Central memory CD8-positive, alpha-beta T cell (primary cell): ENCODE data around the gene DEUP1.

ENCODE experiments used
- ATAC-seq: fragments of 150-1000 bp; cut with Tn5 transposase; replicated peaks from 2 replicates; pipeline ENCODE4 v1.10.0; 2022; ENCODE audit warnings: mild to moderate bottlenecking, moderate FRiP score, moderate number of reproducible peaks; ENCODE audit not compliant: poor library complexity, severe bottlenecking; ENCODE audit errors: extremely low read depth
- DNase-seq, 2 donors: peaks; one replicate each; pipeline ENCODE4 v3.0.0; 2021; ENCODE audit warnings: low spot score in 2 of 2
- H3K27ac Mint-ChIP-seq: one replicate; pipeline ENCODE4 v1.8.0; 2022; ENCODE audit warnings: low read depth, mild to moderate bottlenecking, moderate library complexity, mixed read lengths
- H3K27me3 Mint-ChIP-seq: one replicate; pipeline ENCODE4 v1.8.0; 2022; ENCODE audit warnings: mixed read lengths
- H3K36me3 Mint-ChIP-seq: one replicate; pipeline ENCODE4 v1.8.0; 2022; ENCODE audit warnings: mild to moderate bottlenecking, moderate library complexity, mixed read lengths; ENCODE audit not compliant: insufficient read depth
- H3K4me1 Mint-ChIP-seq: one replicate; pipeline ENCODE4 v1.8.0; 2022; ENCODE audit warnings: mixed read lengths
- H3K4me3 Mint-ChIP-seq: one replicate; pipeline ENCODE4 v1.8.0; 2022; ENCODE audit warnings: mild to moderate bottlenecking, moderate library complexity, mixed read lengths
- H3K9me3 Mint-ChIP-seq: one replicate; pipeline ENCODE4 v1.8.0; 2022; ENCODE audit warnings: mixed read lengths

The DEUP1 gene

GRCh38 chr11:93464927-93465540, 134.5 kb downstream of the DEUP1 start:
- ATAC-seq (no peak), DNase-seq (no peak)
- Mint-ChIP-seq H3K4me1 (no peaks in the 10 kb centered on the region), H3K27me3 (no peaks in the 10 kb centered on the region), H3K9me3 (no peaks in the 10 kb centered on the region), H3K4me3 (no peak overlapping the region), H3K36me3 (no peaks in the 10 kb centered on the region), H3K27ac (no peak overlapping the region)

DNA sequence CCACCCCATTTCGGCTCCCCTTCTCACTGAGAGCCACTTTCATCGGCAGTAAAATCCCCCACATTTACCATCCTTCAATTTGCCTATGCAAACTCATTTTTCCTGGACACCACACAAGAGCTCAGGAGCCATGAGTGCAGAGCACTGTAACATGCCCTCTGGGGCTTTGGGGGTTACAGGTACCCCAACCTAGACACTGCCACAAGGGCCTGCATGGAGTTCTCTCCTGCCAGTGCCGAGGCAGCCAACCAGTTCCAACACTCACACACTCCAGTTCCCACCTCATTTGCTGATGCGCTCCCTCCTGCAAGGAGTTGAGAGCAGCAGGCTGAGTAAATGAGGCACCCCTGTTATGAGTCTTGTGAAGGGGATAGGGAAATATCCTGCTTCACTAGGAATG, 136.5 kb downstream of the DEUP1 start:
- no peaks in the 10 kb centered on the region for H3K4me1 Mint-ChIP-seq
- peaks cover 2% of the 10 kb centered on the region for H3K36me3 Mint-ChIP-seq
- H3K9me3 Mint-ChIP-seq, result no peaks in the 10 kb centered on the region
- no peak for DNase-seq
- H3K27ac Mint-ChIP-seq, result no peak overlapping the region
- no peak for ATAC-seq
- no peaks in the 10 kb centered on the region for H3K27me3 Mint-ChIP-seq
- no peak overlapping the region for H3K4me3 Mint-ChIP-seq

DNA sequence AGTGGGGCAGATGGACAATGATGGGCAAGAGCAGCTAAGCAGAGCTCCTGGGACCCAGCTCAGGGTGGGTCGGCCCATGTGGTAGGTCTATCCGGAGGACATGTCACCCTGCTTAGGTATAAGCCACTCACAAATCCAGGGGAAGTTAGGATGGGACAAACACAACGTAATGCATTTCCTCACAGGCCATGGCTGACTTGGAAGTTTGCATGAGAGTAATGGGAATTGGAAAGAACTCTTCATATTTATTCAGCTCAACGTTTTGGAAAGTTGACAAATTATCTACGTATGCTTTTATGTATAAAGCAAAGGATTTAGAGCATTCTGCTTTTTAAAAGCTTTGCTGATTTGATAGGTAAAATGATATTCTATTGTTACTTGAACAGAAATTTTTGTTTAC, 137.7 kb downstream of the DEUP1 start:
- H3K36me3 Mint-ChIP-seq, result peaks cover 2% of the 10 kb centered on the region
- H3K9me3 Mint-ChIP-seq, result no peaks in the 10 kb centered on the region
- DNase-seq (no peak), ATAC-seq (no peak)
- H3K27me3 Mint-ChIP-seq, result peaks cover 2% of the 10 kb centered on the region
- H3K4me3 Mint-ChIP-seq, result no peak overlapping the region
- no peak overlapping the region for H3K27ac Mint-ChIP-seq
- no peaks in the 10 kb centered on the region for H3K4me1 Mint-ChIP-seq

DNA sequence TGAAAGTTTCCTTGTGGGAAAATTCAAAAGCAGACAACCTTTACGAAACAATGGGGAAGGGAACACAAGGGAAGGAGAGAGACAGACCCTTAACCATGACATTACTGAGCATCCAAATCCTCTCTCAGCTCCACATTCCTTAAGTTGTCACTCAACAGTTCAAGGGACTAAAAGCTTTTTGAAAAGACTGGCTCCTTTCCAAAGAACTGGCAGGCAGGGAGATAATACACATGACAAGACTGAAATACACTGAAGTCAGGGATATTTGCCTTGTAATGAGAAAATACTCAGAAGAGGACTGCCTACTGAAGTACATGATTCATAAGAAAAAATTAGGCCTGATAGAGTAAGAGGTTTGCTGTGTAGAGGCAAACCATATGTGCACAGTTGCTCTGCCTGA, 143.6 kb downstream of the DEUP1 start:
- Mint-ChIP-seq H3K4me3 (no peak overlapping the region), H3K36me3 (peaks cover 2% of the 10 kb centered on the region), H3K27me3 (peaks cover 10% of the 10 kb centered on the region), H3K9me3 (no peaks in the 10 kb centered on the region), H3K27ac (no peak overlapping the region), H3K4me1 (no peaks in the 10 kb centered on the region)
- no peak for ATAC-seq
- no peak for DNase-seq

- no peak for DNase-seq
- no peaks in the 10 kb centered on the region for H3K9me3 Mint-ChIP-seq
- no peak overlapping the region for H3K27ac Mint-ChIP-seq
- H3K27me3 Mint-ChIP-seq, result peaks cover 10% of the 10 kb centered on the region
- H3K4me1 Mint-ChIP-seq, result no peaks in the 10 kb centered on the region
- peaks cover 3% of the 10 kb centered on the region for H3K36me3 Mint-ChIP-seq
- ATAC-seq, result no peak
- no peak overlapping the region for H3K4me3 Mint-ChIP-seq
These were observed 146.3 kb downstream of the DEUP1 start for GRCh38 chr11:93476796-93477195.

DNA sequence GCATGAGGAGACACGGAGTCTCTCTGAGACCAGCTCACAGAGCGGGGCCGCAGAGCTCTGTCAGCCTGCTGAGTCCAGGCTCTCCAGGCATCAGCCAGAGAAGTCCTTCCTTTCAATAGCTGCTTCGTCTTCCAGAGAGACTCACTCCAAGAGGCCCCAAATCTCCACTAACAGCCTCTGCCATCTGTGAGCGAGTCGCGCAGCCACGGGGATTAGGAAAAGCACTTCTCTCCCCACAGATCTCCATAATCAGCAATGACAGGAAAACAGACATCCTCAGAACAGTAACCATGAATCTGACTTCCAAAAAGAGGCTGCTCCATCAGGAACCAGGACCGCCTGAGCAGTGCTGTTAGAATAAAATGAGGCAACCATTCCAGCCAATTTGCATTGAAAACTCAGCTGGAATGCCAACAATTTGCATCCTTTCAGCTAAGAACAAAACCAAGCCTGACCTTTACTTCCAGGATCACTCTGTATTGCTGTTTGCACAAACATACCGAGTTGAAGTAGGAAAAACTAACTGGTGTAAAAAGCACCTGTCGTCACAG, 147.2 kb downstream of the DEUP1 start:
- H3K9me3 Mint-ChIP-seq, result no peaks in the 10 kb centered on the region
- H3K27me3 Mint-ChIP-seq, result peaks cover 10% of the 10 kb centered on the region
- H3K4me1 Mint-ChIP-seq, result no peaks in the 10 kb centered on the region
- no peak overlapping the region for H3K4me3 Mint-ChIP-seq
- DNase-seq (no peak), ATAC-seq (no peak)
- no peak overlapping the region for H3K27ac Mint-ChIP-seq
- H3K36me3 Mint-ChIP-seq, result peaks cover 3% of the 10 kb centered on the region

DNA sequence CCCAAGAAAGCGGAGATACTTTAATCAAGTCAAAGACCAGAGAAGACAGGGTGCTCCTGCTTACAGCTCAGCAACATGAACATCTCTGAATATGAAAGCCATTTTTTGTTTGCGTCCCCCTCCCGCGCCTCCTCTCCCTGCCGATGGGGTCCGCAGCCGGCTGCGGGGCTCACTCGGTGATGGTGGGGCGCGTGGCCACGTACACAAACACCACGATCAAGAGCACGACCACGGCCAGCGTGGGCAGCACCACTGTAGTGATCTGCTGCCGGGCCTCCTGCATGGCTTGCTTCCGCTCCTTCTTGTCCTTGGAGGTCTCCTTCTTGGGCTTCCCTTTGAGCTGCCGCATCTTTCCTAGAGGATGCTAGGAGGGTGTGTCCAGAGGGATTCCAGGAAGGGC, 148.3 kb downstream of the DEUP1 start:
- Mint-ChIP-seq H3K4me3 (no peak overlapping the region), H3K27me3 (peaks cover 3% of the 10 kb centered on the region), H3K27ac (no peak overlapping the region), H3K36me3 (peaks cover 3% of the 10 kb centered on the region), H3K4me1 (no peaks in the 10 kb centered on the region), H3K9me3 (no peaks in the 10 kb centered on the region)
- ATAC-seq (no peak), DNase-seq (no peak)

GRCh38 chr11:93480256-93480655, 149.7 kb downstream of the DEUP1 start:
- no peak overlapping the region for H3K4me3 Mint-ChIP-seq
- H3K27me3 Mint-ChIP-seq, result no peaks in the 10 kb centered on the region
- no peaks in the 10 kb centered on the region for H3K9me3 Mint-ChIP-seq
- H3K27ac Mint-ChIP-seq, result no peak overlapping the region
- DNase-seq (no peak), ATAC-seq (no peak)
- H3K36me3 Mint-ChIP-seq, result peaks cover 3% of the 10 kb centered on the region
- H3K4me1 Mint-ChIP-seq, result no peaks in the 10 kb centered on the region

DNA sequence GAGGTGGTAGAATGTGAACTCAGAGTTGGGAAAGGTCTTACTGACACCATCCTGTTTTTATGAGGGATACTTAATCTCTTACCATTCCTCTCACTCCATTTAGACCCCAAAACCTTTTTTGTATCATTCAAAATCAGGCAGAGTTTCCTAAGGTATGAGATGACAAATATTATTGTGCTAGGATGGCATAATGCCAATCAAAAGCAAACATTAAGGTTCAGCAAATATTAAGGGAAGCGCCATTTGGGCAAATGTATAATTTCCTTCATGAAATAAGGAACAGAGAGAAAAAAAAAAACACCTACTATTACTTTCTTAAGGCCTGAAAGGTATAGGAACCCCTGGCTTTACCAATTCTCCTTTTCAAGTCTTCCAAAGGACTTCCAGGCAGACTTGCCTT, 150.2 kb downstream of the DEUP1 start:
- DNase-seq (no peak), ATAC-seq (no peak)
- Mint-ChIP-seq H3K27ac (no peak overlapping the region), H3K9me3 (no peaks in the 10 kb centered on the region), H3K27me3 (no peaks in the 10 kb centered on the region), H3K4me1 (no peaks in the 10 kb centered on the region), H3K4me3 (no peak overlapping the region), H3K36me3 (peaks cover 3% of the 10 kb centered on the region)

DNA sequence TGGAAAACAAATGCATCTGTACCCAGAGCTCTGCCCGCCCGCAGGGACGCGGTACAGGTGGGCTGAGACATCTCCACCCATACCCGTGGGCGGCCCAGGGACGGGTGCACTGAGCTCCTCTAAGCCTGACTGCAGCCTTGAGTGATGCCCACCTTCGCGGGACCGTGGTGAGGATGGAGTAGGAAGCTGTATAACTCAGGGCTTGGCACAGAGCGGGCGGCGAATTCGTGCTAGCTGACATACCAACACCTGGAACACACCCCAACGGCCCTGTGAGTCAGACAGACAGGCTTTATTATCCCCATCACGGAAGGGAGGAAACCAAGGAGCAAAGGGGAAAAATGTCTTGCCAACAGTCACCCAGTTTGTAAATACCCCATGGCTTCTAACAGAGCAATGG, 150.7 kb downstream of the DEUP1 start:
- DNase-seq (no peak), ATAC-seq (no peak)
- H3K4me1 Mint-ChIP-seq, result no peaks in the 10 kb centered on the region
- no peaks in the 10 kb centered on the region for H3K27me3 Mint-ChIP-seq
- H3K36me3 Mint-ChIP-seq, result peaks cover 3% of the 10 kb centered on the region
- H3K4me3 Mint-ChIP-seq, result no peak overlapping the region
- H3K9me3 Mint-ChIP-seq, result no peaks in the 10 kb centered on the region
- no peak overlapping the region for H3K27ac Mint-ChIP-seq

- Mint-ChIP-seq H3K27me3 (no peaks in the 10 kb centered on the region), H3K4me1 (no peaks in the 10 kb centered on the region), H3K27ac (no peak overlapping the region), H3K4me3 (no peak overlapping the region), H3K36me3 (peaks cover 3% of the 10 kb centered on the region), H3K9me3 (no peaks in the 10 kb centered on the region)
- ATAC-seq (no peak), DNase-seq (no peak)
These were observed 151.2 kb downstream of the DEUP1 start for GRCh38 chr11:93481696-93482095.

DNA sequence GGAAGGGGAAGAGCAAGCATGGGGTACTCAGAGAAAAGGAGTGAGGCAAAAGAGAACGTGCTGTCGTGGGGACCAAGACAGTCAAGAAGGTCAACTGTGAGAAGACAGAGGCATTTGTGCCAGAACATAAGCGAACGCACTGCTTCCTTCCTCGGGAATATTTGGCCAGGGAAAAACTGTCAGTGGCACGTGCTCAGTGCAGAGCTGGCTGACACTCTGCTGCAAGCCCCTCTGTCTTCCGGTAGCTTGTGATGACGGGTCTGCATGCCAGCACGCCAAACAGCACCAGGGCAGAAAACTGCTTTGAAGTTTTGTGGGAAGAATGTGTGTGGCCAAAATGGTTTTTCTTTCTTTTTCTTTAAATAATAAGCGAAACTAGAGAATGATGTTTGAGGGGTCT, 152.0 kb downstream of the DEUP1 start:
- Mint-ChIP-seq H3K27me3 (no peaks in the 10 kb centered on the region), H3K36me3 (peaks cover 3% of the 10 kb centered on the region), H3K27ac (no peak overlapping the region), H3K9me3 (no peaks in the 10 kb centered on the region), H3K4me3 (no peak overlapping the region), H3K4me1 (no peaks in the 10 kb centered on the region)
- DNase-seq (no peak), ATAC-seq (no peak)

DNA sequence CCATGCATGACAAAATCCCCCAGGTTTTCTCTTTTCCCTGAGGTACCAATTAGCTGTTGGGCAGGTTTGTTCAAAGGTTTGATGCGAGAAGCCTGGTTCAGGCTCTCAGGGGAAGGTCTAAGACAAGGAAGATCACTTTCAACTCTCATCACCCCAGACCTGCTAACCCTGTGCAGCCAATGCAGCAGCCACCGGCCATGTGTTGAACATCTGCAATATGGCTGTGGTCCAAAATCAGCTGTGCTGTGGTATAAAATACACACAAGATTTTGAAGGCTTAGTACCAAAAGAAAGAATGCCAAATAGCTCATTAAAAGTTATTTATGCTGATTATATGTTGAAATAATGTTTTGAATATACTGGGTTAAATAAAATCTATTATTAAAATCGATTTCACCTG, 154.2 kb downstream of the DEUP1 start:
- no peak overlapping the region for H3K27ac Mint-ChIP-seq
- no peaks in the 10 kb centered on the region for H3K27me3 Mint-ChIP-seq
- no peaks in the 10 kb centered on the region for H3K9me3 Mint-ChIP-seq
- peaks cover 3% of the 10 kb centered on the region for H3K36me3 Mint-ChIP-seq
- no peaks in the 10 kb centered on the region for H3K4me1 Mint-ChIP-seq
- H3K4me3 Mint-ChIP-seq, result no peak overlapping the region
- DNase-seq (no peak), ATAC-seq (no peak)
